ENCODE data around the gene BIN1. TPM values are rescaled to one million over a fixed set of nuclear protein-coding genes. Genes with fewer than 3 reads are reported as not detected.

BIN1 gene
- total RNA-seq, 1 donor from 2014 or later = 50.2 TPM

DNA sequence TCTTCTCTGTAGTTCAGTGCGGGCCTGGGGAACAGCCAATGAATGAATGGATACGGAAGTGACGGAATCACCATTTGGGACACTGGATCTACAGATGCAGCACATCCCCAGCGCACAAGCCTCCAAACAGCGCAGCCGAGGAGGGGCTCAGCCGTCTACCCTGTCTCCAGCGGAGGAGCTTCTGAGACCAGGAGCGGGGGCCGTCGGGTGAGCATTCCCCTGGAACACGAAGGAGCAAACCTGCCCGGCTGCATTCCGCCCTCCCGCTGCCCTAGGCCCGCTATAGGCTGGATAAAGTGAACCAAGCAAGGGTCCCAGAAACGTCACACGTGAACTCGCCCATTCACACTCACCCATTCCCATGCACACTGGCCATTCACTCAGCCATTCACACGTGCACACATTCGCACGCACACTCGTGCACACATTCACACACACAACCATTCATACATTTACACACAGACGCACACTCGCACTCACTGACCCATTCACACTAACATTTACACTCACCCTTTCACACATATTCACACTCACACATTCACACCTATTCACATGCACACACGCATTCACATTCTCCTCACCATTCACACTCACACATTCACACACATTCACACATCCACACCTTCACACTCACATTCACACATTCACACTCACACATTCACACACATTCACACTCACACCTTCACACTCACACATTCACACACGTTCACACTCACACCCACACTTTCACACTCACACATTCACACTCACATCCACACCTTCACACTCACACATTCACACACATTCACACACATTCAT, 63.4 kb downstream of the BIN1 start:
- Histone ChIP-seq H3K27ac (ENCODE audit: low read depth, low read length) (no peak overlapping the region), H3K36me3 (ENCODE audit: insufficient read depth, low read length) (no peaks in the 10 kb centered on the region), H3K27me3 (ENCODE audit: insufficient read depth, low read length) (no peaks in the 10 kb centered on the region), H3K4me1 (ENCODE audit: insufficient read depth, low read length) (no peaks in the 10 kb centered on the region), H3K4me3 (ENCODE audit: insufficient read depth, low read depth, low read length) (no peak overlapping the region), H4K20me1 (ENCODE audit: insufficient read depth, low read length) (no peaks in the 10 kb centered on the region), H3K9ac (ENCODE audit: low read length) (no peak overlapping the region), H2AFZ (ENCODE audit: low read depth, low read length) (no peak overlapping the region), H3K4me2 (ENCODE audit: low read length) (no peak overlapping the region), H3K9me3 (ENCODE audit: insufficient read depth, low read depth, low read length) (no peaks in the 10 kb centered on the region), H3K79me2 (ENCODE audit: insufficient read depth, low read length) (no peaks in the 10 kb centered on the region)
- H3K9me3 Mint-ChIP-seq (ENCODE audit: unreplicated experiment) = peaks cover under 1% of the 10 kb centered on the region
- no peak for FAIRE-seq
- TF ChIP-seq EZH2 (IDR thresholded peaks at IDR 0.05; ENCODE audit: insufficient read depth, low read length) = no peak
- TF ChIP-seq, protein P1, sequence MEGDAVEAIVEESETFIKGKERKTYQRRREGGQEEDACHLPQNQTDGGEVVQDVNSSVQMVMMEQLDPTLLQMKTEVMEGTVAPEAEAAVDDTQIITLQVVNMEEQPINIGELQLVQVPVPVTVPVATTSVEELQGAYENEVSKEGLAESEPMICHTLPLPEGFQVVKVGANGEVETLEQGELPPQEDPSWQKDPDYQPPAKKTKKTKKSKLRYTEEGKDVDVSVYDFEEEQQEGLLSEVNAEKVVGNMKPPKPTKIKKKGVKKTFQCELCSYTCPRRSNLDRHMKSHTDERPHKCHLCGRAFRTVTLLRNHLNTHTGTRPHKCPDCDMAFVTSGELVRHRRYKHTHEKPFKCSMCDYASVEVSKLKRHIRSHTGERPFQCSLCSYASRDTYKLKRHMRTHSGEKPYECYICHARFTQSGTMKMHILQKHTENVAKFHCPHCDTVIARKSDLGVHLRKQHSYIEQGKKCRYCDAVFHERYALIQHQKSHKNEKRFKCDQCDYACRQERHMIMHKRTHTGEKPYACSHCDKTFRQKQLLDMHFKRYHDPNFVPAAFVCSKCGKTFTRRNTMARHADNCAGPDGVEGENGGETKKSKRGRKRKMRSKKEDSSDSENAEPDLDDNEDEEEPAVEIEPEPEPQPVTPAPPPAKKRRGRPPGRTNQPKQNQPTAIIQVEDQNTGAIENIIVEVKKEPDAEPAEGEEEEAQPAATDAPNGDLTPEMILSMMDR (IDR thresholded peaks at IDR 0.05; ENCODE audit: insufficient read depth, low read depth, low read length) = no peak
- H3K27ac Mint-ChIP-seq (ENCODE audit: unreplicated experiment) = no peak overlapping the region
- no peak for DNase-seq (ENCODE audit: low read depth)
- H3K4me3 Mint-ChIP-seq (ENCODE audit: unreplicated experiment) = no peak overlapping the region
- H3K27me3 Mint-ChIP-seq (ENCODE audit: low read depth, unreplicated experiment) = peaks cover 7% of the 10 kb centered on the region
- peaks cover 2% of the 10 kb centered on the region for H3K36me3 Mint-ChIP-seq (ENCODE audit: low read depth, unreplicated experiment)
- no peaks in the 10 kb centered on the region for H3K4me1 Mint-ChIP-seq (ENCODE audit: low read depth, unreplicated experiment)

DNA sequence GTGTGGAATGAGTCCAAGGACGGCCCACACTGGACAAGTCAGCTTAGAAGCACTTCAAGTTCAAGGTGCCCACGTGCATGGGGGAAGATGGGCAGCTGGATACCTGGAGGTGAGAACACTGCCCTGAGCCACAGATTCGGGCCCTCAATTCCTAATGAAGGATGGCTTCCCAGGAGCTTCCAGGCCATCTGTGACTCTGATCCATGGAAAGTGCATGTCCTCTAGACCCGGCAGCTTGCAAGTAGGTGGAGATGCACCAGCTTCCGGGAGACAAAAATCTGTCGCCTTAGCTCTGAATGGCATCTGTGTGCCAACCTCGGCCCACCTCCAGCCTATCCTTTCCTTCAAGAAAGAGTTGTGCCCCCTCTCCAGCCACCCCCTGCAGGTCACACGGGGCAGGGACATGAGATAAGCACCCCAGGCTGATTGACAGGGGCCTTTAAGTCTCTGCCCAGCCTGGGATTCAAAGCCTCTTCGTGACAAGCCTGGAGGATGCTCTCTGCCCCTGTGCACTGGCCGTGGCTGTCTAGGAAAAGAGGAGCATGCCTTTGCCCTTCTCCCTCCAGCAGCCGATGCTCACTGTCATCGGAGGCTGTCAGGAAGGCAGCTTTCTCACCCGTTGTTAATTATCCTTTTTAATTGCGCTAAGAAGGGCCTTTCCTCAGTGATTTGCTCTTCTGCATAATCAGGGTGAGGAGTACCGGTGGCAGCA, 65.5 kb downstream of the BIN1 start:
- peaks cover 18% of the 10 kb centered on the region for H3K27me3 Mint-ChIP-seq (ENCODE audit: low read depth, unreplicated experiment)
- no peaks in the 10 kb centered on the region for H3K4me1 Mint-ChIP-seq (ENCODE audit: low read depth, unreplicated experiment)
- H3K4me3 ChIP-seq (ENCODE audit: insufficient read depth, low read depth, low read length) = no peak overlapping the region
- H3K9me3 ChIP-seq (ENCODE audit: insufficient read depth, low read depth, low read length) = no peaks in the 10 kb centered on the region
- peaks cover 2% of the 10 kb centered on the region for H3K36me3 Mint-ChIP-seq (ENCODE audit: low read depth, unreplicated experiment)
- DNase-seq (ENCODE audit: low read depth) (no peak), FAIRE-seq (no peak)
- no peaks in the 10 kb centered on the region for H3K36me3 ChIP-seq (ENCODE audit: insufficient read depth, low read length)
- H4K20me1 ChIP-seq (ENCODE audit: insufficient read depth, low read length) = no peaks in the 10 kb centered on the region
- no peaks in the 10 kb centered on the region for H3K4me1 ChIP-seq (ENCODE audit: insufficient read depth, low read length)
- peaks cover 2% of the 10 kb centered on the region for H3K9me3 Mint-ChIP-seq (ENCODE audit: unreplicated experiment)
- no peak overlapping the region for H3K9ac ChIP-seq (ENCODE audit: low read length)
- H3K27ac Mint-ChIP-seq (ENCODE audit: unreplicated experiment) = no peak overlapping the region
- H2AFZ ChIP-seq (ENCODE audit: low read depth, low read length) = no peak overlapping the region
- H3K79me2 ChIP-seq (ENCODE audit: insufficient read depth, low read length) = no peaks in the 10 kb centered on the region
- no peaks in the 10 kb centered on the region for H3K27me3 ChIP-seq (ENCODE audit: insufficient read depth, low read length)
- TF ChIP-seq, protein P1 (IDR thresholded peaks at IDR 0.05; ENCODE audit: insufficient read depth, low read depth, low read length) = no peak
- no peak for TF ChIP-seq EZH2 (IDR thresholded peaks at IDR 0.05; ENCODE audit: insufficient read depth, low read length)
- no peak overlapping the region for H3K4me3 Mint-ChIP-seq (ENCODE audit: unreplicated experiment)
- H3K27ac ChIP-seq (ENCODE audit: low read depth, low read length) = no peak overlapping the region
- H3K4me2 ChIP-seq (ENCODE audit: low read length) = no peak overlapping the region

Data from astrocyte (in vitro differentiated cells and primary cell).